ENCODE measurements around the gene MTG2. TPM values are rescaled to one million over a fixed set of nuclear protein-coding genes. Genes with fewer than 3 reads are reported as not detected.

The MTG2 gene
- total RNA-seq, 1 experiment from 2014 or later = 33.9 TPM

- H3K27me3 ChIP-seq (ENCODE audit: low read length) = no peaks in the 10 kb centered on the region
- H3K9me3 ChIP-seq (ENCODE audit: low read length) = no peaks in the 10 kb centered on the region
- no peaks in the 10 kb centered on the region for H3K9me2 ChIP-seq (replicated peaks; ENCODE audit: low read length)
- H3K4me3 ChIP-seq (ENCODE audit: low read length) = no peak overlapping the region
- no peaks in the 10 kb centered on the region for H4K20me1 ChIP-seq (ENCODE audit: low read length)
- H3K4me1 ChIP-seq (ENCODE audit: insufficient read depth, low read length) = peaks cover 8% of the 10 kb centered on the region
- no peak for DNase-seq
- TF ChIP-seq EZH2 (IDR thresholded peaks at IDR 0.05; ENCODE audit: low read length, unreplicated experiment) (no peak), CTCF (conservative IDR thresholded peaks at IDR 0.05; ENCODE audit: low read depth, low read length) (no peak), EZH2phosphoT487 (IDR thresholded peaks at IDR 0.05; ENCODE audit: borderline replicate concordance, low read length) (no peak)
- peaks cover 7% of the 10 kb centered on the region for H3F3A ChIP-seq (ENCODE audit: low read length, unreplicated experiment)
- ATAC-seq = no peak
- no peak overlapping the region for H2AFZ ChIP-seq (ENCODE audit: low read length)
- ChIA-PET POLR2A (ENCODE audit: unreplicated experiment) (no interaction called here), CTCF (no interaction called here)
- intact Hi-C loops (cut with micrococcal nuclease) = no loop called here
- BruUV-seq (replicated peaks) = no TSS peak
- H3K36me3 ChIP-seq (ENCODE audit: low read depth, low read length) = peaks cover 4% of the 10 kb centered on the region; the same call in 1 of the 2 replicates
- no peak overlapping the region for H3K4me2 ChIP-seq (ENCODE audit: low read length)
- H3K79me2 ChIP-seq (ENCODE audit: low read length) = peaks cover 18% of the 10 kb centered on the region
- H3K27ac ChIP-seq (ENCODE audit: low read length) = no peak overlapping the region
- no peak overlapping the region for H3K9ac ChIP-seq (ENCODE audit: low read length)
These were observed 4.3 kb upstream of the MTG2 start for GRCh38 chr20:62178316-62179161.

- ATAC-seq = no peak
- Histone ChIP-seq H3K9me3 (ENCODE audit: low read length) (no peaks in the 10 kb centered on the region), H3K4me1 (ENCODE audit: insufficient read depth, low read length) (peaks cover 11% of the 10 kb centered on the region), H3K36me3 (ENCODE audit: low read depth, low read length) (peaks cover 4% of the 10 kb centered on the region; the same call in 1 of the 2 replicates), H3K9me2 (replicated peaks; ENCODE audit: low read length) (no peaks in the 10 kb centered on the region), H2AFZ (ENCODE audit: low read length) (no peak overlapping the region), H4K20me1 (ENCODE audit: low read length) (no peaks in the 10 kb centered on the region), H3K27ac (ENCODE audit: low read length) (no peak overlapping the region), H3F3A (ENCODE audit: low read length, unreplicated experiment) (peaks cover 7% of the 10 kb centered on the region), H3K27me3 (ENCODE audit: low read length) (no peaks in the 10 kb centered on the region), H3K9ac (ENCODE audit: low read length) (no peak overlapping the region), H3K4me2 (ENCODE audit: low read length) (no peak overlapping the region), H3K79me2 (ENCODE audit: low read length) (peaks cover 24% of the 10 kb centered on the region), H3K4me3 (ENCODE audit: low read length) (no peak overlapping the region)
- CTCF ChIA-PET = no interaction called here
- DNase-seq = no peak
- POLR2A ChIA-PET (ENCODE audit: unreplicated experiment) = no interaction called here
- BruUV-seq (replicated peaks) = no TSS peak
- TF ChIP-seq CTCF (conservative IDR thresholded peaks at IDR 0.05; ENCODE audit: low read depth, low read length) (no peak), EZH2 (IDR thresholded peaks at IDR 0.05; ENCODE audit: low read length, unreplicated experiment) (no peak), EZH2phosphoT487 (IDR thresholded peaks at IDR 0.05; ENCODE audit: borderline replicate concordance, low read length) (no peak)
- intact Hi-C loops (cut with micrococcal nuclease) = no loop called here
These were observed 3.7 kb upstream of the MTG2 start for GRCh38 chr20:62179162-62179504.

- H3K9ac ChIP-seq (ENCODE audit: low read length) = peak overlapping the region; percentile 99
- intact Hi-C loops (cut with micrococcal nuclease) = loop anchor here (2.0 kb wide), 1 partner anchor 57 kb away; the partner anchor contains the start of gene OSBPL2
- BruUV-seq (replicated peaks) = no TSS peak
- H3K9me3 ChIP-seq (ENCODE audit: low read length) = no peaks in the 10 kb centered on the region
- H2AFZ ChIP-seq (ENCODE audit: low read length) = no peak overlapping the region
- H3K4me2 ChIP-seq (ENCODE audit: low read length) = peak overlapping the region; percentile 100
- H3K27ac ChIP-seq (ENCODE audit: low read length) = no peak overlapping the region
- no peak for ATAC-seq
- H4K20me1 ChIP-seq (ENCODE audit: low read length) = no peaks in the 10 kb centered on the region
- peaks cover 7% of the 10 kb centered on the region for H3F3A ChIP-seq (ENCODE audit: low read length, unreplicated experiment)
- no peak for TF ChIP-seq EZH2phosphoT487 (IDR thresholded peaks at IDR 0.05; ENCODE audit: borderline replicate concordance, low read length)
- TF ChIP-seq CTCF (conservative IDR thresholded peaks at IDR 0.05; ENCODE audit: low read depth, low read length) = no peak
- no peak for TF ChIP-seq EZH2 (IDR thresholded peaks at IDR 0.05; ENCODE audit: low read length, unreplicated experiment)
- H3K9me2 ChIP-seq (replicated peaks; ENCODE audit: low read length) = no peaks in the 10 kb centered on the region
- peak overlapping the region; percentile 98 for H3K4me3 ChIP-seq (ENCODE audit: low read length)
- ChIA-PET POLR2A (ENCODE audit: unreplicated experiment) (interaction anchor here (0.6 to 0.7 kb wide), 2 partner anchors 84 to 1198 kb away, joined by 3 read pairs; no protein-coding TSS in a partner anchor), CTCF (no interaction called here)
- H3K4me1 ChIP-seq (ENCODE audit: insufficient read depth, low read length) = peaks cover 11% of the 10 kb centered on the region
- no peaks in the 10 kb centered on the region for H3K27me3 ChIP-seq (ENCODE audit: low read length)
- no peak for DNase-seq
- H3K36me3 ChIP-seq (ENCODE audit: low read depth, low read length) = peaks cover 4% of the 10 kb centered on the region; the same call in 1 of the 2 replicates
- peaks cover 49% of the 10 kb centered on the region for H3K79me2 ChIP-seq (ENCODE audit: low read length)
These were observed 1.0 kb upstream of the MTG2 start for GRCh38 chr20:62181808-62182207.

All from PC-3 (cell line).